HG03039 (cell line): ENCODE measurements around the gene KCNAB2.
"Not testable (repeated sequence)": the region's sequence is repeated elsewhere in the genome, so short reads cannot be mapped to it uniquely, and the experiment has no call there.

Source experiments
- ATAC-seq: cut with Tn5 transposase; IDR thresholded peaks from one replicate; pipeline ENCODE4 v1.9.1; 2021; ENCODE audit warnings: mild to moderate bottlenecking, moderate library complexity; ENCODE audit not compliant: unreplicated experiment

The KCNAB2 gene

GRCh38 chr1:6009120-6010040 lies 36.3 kb upstream of the KCNAB2 start:
- no peak for ATAC-seq

- ATAC-seq, result no peak
Measured at GRCh38 chr1:6010554-6010953, 35.1 kb upstream of the KCNAB2 start.

- ATAC-seq, result no peak
Measured at GRCh38 chr1:6011161-6011945, 34.3 kb upstream of the KCNAB2 start.

GRCh38 chr1:6011946-6012258 lies 33.8 kb upstream of the KCNAB2 start:
- ATAC-seq, result no peak

GRCh38 chr1:6012529-6013318 lies 33.0 kb upstream of the KCNAB2 start:
- ATAC-seq, result no peak

- ATAC-seq, result no peak
Measured at GRCh38 chr1:6013491-6013890, 32.2 kb upstream of the KCNAB2 start.

GRCh38 chr1:6014130-6014999 lies 31.3 kb upstream of the KCNAB2 start:
- no peak for ATAC-seq

- ATAC-seq, result no peak
Measured at GRCh38 chr1:6016191-6016865, 29.4 kb upstream of the KCNAB2 start.

GRCh38 chr1:6017654-6018053 lies 28.0 kb upstream of the KCNAB2 start:
- ATAC-seq, result not testable (repeated sequence)

GRCh38 chr1:6019166-6019845 lies 26.4 kb upstream of the KCNAB2 start:
- no peak for ATAC-seq

GRCh38 chr1:6022193-6022592 lies 23.5 kb upstream of the KCNAB2 start:
- ATAC-seq, result no peak

GRCh38 chr1:6023346-6023745 lies 22.3 kb upstream of the KCNAB2 start:
- ATAC-seq, result no peak

GRCh38 chr1:6024376-6024775 lies 21.3 kb upstream of the KCNAB2 start:
- no peak for ATAC-seq

- no peak for ATAC-seq
Measured at GRCh38 chr1:6025269-6026094, 20.2 kb upstream of the KCNAB2 start.

GRCh38 chr1:6026095-6026809 lies 19.4 kb upstream of the KCNAB2 start:
- peak; percentile 83 for ATAC-seq

GRCh38 chr1:6027591-6027990 lies 18.1 kb upstream of the KCNAB2 start:
- no peak for ATAC-seq

GRCh38 chr1:6028042-6028850 lies 17.4 kb upstream of the KCNAB2 start:
- no peak for ATAC-seq
